Pulmonary artery endothelial cell (primary cell): Measurements from ENCODE around the gene FMNL2. TPM values are rescaled to one million over a fixed set of nuclear protein-coding genes. Genes with fewer than 3 reads are reported as not detected.

Experiments
- total RNA-seq: library from RNA; depleted of rRNA; stranded (reverse); fragments of >200 nt; gene quantifications from 2 replicates; pipeline ENCODE4 v1.2.3, GENCODE V29; 2014

The FMNL2 gene
- total RNA-seq, 1 donor from 2014 or later, result 26.6 TPM

Other genes starting within 250 kb of the FMNL2 start
- gene CACNB4, start 236.1 kb upstream of the FMNL2 start, total RNA-seq, result 0.13 and 0.21 TPM in 2 replicates
- 18.1 and 26.7 TPM in 2 replicates for gene STAM2, start 159.4 kb upstream of the FMNL2 start, total RNA-seq